H1 (cell line): Measurements from ENCODE around the gene SLC48A1. TPM values are rescaled to one million over a fixed set of nuclear protein-coding genes. Genes with fewer than 3 reads are reported as not detected.

Experiments used
- CTCF ChIA-PET: fragments of 300-600 bp; sonication (Branson Sonifier 250); formaldehyde crosslinking; loops from one replicate; lab custom pipeline; 2021; ENCODE audit not compliant: partially characterized antibody; lab: Charles Lee
- POLR2A ChIA-PET: fragments of 300-600 bp; sonication (Branson Sonifier 250); formaldehyde crosslinking; loops from one replicate; lab custom pipeline; 2021; ENCODE audit warnings: inconsistent platforms; ENCODE audit not compliant: partially characterized antibody; lab: Charles Lee
- DNase-seq, 2 experiments: peaks; one replicate each; pipeline versions ENCODE4 v3.0.0 to v3.0.0-alpha.2; 2010 to 2022; ENCODE audit warnings: low spot score in 2 of 2, low read depth in 1 of 2, mixed read lengths in 1 of 2
- FAIRE-seq: peaks from 2 replicates; lab custom pipeline; 2011; peaks lifted over from hg19 to GRCh38; lab: Jason Lieb, UNC
- H2AFZ ChIP-seq: 2 replicates; pipeline ENCODE4 v1.8.1; 2012; ENCODE audit warnings: low read length, inconsistent platforms
- H2AK5ac ChIP-seq: 2 replicates; pipeline ENCODE4 v1.6.1; 2013; ENCODE audit warnings: low read depth, low read length
- H2BK120ac ChIP-seq: replicated peaks from 2 replicates; pipeline ENCODE3; 2013; ENCODE audit warnings: low read depth, low read length, inconsistent platforms
- H2BK12ac ChIP-seq: 2 replicates; pipeline ENCODE4 v1.6.1; 2013; ENCODE audit warnings: low read depth, low read length
- H2BK15ac ChIP-seq: 2 replicates; pipeline ENCODE4 v1.6.1; 2013; ENCODE audit warnings: low read length
- H2BK20ac ChIP-seq: 2 replicates; pipeline ENCODE4 v1.6.1; 2013; ENCODE audit warnings: low read length
- H2BK5ac ChIP-seq: 2 replicates; pipeline ENCODE4 v1.6.1; 2013; ENCODE audit warnings: low read depth, low read length
- H3K14ac ChIP-seq: 2 replicates; pipeline ENCODE4 v1.6.1; 2013; ENCODE audit warnings: inconsistent platforms; ENCODE audit not compliant: insufficient read length
- H3K18ac ChIP-seq: 2 replicates; pipeline ENCODE4 v1.6.1; 2013; ENCODE audit warnings: low read length; ENCODE audit errors: extremely low read depth
- H3K23ac ChIP-seq: 2 replicates; pipeline ENCODE4 v1.6.1; 2013; ENCODE audit warnings: inconsistent platforms; ENCODE audit not compliant: insufficient read length
- H3K23me2 ChIP-seq: 2 replicates; pipeline ENCODE4 v1.6.1; 2013; ENCODE audit warnings: low read depth, low read length
- H3K27ac ChIP-seq: 2 replicates; pipeline ENCODE4 v1.6.1; 2011; ENCODE audit warnings: low read depth, low read length, inconsistent platforms
- H3K27me3 ChIP-seq, 4 experiments: replicated peaks in 1 of 4; 1 replicate in 1 of 4; 2 replicates in 3 of 4; pipeline versions ENCODE4 v1.6.1 to v1.8.1; 2011 to 2013; ENCODE audit warnings: low read length in 3 of 4, mild to moderate bottlenecking in 3 of 4, inconsistent platforms in 2 of 4, mixed read lengths in 2 of 4, moderate library complexity in 1 of 4; ENCODE audit not compliant: control insufficient read depth in 3 of 4, insufficient read depth in 3 of 4; ENCODE audit errors: extremely low read depth in 1 of 4
- H3K36me3 ChIP-seq, 4 experiments: 2 replicates each; pipeline versions ENCODE4 v1.6.1 to v1.8.1; 2011 to 2013; ENCODE audit warnings: mild to moderate bottlenecking in 4 of 4, low read length in 3 of 4, moderate library complexity in 2 of 4, control low read depth in 1 of 4, inconsistent platforms in 1 of 4; ENCODE audit not compliant: insufficient read depth in 4 of 4, control insufficient read depth in 2 of 4
- H3K4ac ChIP-seq: replicated peaks from 2 replicates; pipeline ENCODE3; 2013; ENCODE audit warnings: low read length, low read depth, mixed read lengths, inconsistent platforms; ENCODE audit not compliant: insufficient read length
- H3K4me1 ChIP-seq, 4 experiments: replicated peaks in 1 of 4; 1 replicate in 1 of 4; 2 replicates in 3 of 4; pipeline versions ENCODE4 v1.6.1 to v1.8.1; 2011 to 2013; ENCODE audit warnings: low read length in 3 of 4, inconsistent platforms in 2 of 4, mixed read lengths in 1 of 4; ENCODE audit not compliant: insufficient read depth in 4 of 4, control insufficient read depth in 3 of 4
- H3K4me2 ChIP-seq, 2 experiments: 2 replicates each; pipeline versions ENCODE4 v1.6.1 to v1.8.1; 2011 to 2013; ENCODE audit warnings: low read depth in 2 of 2, low read length in 2 of 2, control low read depth in 1 of 2, inconsistent platforms in 1 of 2, mild to moderate bottlenecking in 1 of 2; ENCODE audit not compliant: insufficient read depth in 1 of 2
- H3K4me3 ChIP-seq, 4 experiments: fragments of 200-600, 300-600 bp in 1 of 4; sonication (generic), shearing (Covaris generic), sonication (Bioruptor Twin) in 1 of 4; 2 replicates each; pipeline versions ENCODE4 v1.5.1 to v1.8.1; 2011 to 2016; ENCODE audit warnings: low read length in 4 of 4, low read depth in 3 of 4, control low read depth in 2 of 4, inconsistent platforms in 2 of 4, mild to moderate bottlenecking in 2 of 4, mixed read lengths in 1 of 4, moderate library complexity in 1 of 4; ENCODE audit not compliant: insufficient read depth in 2 of 4; ENCODE audit errors: extremely low read depth in 1 of 4
- H3K56ac ChIP-seq: replicated peaks from 2 replicates; pipeline ENCODE3; 2013; ENCODE audit warnings: low read depth, mild to moderate bottlenecking, mixed read lengths, low read length, inconsistent platforms; ENCODE audit not compliant: insufficient read length
- H3K79me1 ChIP-seq: 2 replicates; pipeline ENCODE4 v1.6.1; 2013; ENCODE audit warnings: low read depth, low read length, control low read depth
- H3K79me2 ChIP-seq, 2 experiments: 2 replicates each; pipeline versions ENCODE4 v1.6.1 to v1.8.1; 2012 to 2013; ENCODE audit warnings: low read length in 2 of 2, mild to moderate bottlenecking in 2 of 2, inconsistent platforms in 1 of 2; ENCODE audit not compliant: insufficient read depth in 2 of 2, control insufficient read depth in 1 of 2
- H3K9ac ChIP-seq, 4 experiments: replicated peaks in 1 of 4; 1 replicate in 1 of 4; 2 replicates in 3 of 4; pipeline versions ENCODE4 v1.6.1 to v1.8.1; 2011 to 2013; ENCODE audit warnings: low read depth in 3 of 4, low read length in 3 of 4, control low read depth in 2 of 4, mild to moderate bottlenecking in 2 of 4, moderate library complexity in 2 of 4, inconsistent platforms in 1 of 4; ENCODE audit errors: extremely low read depth in 1 of 4
- H3K9me3 ChIP-seq, 2 experiments: 2 replicates each; pipeline versions ENCODE4 v1.6.1 to v1.8.1; 2012 to 2013; ENCODE audit warnings: mild to moderate bottlenecking in 2 of 2, moderate library complexity in 2 of 2, control low read depth in 1 of 2, inconsistent platforms in 1 of 2, low read depth in 1 of 2, low read length in 1 of 2, mixed read lengths in 1 of 2; ENCODE audit not compliant: insufficient read depth in 2 of 2
- H4K20me1 ChIP-seq, 2 experiments: replicated peaks in 1 of 2; 2 replicates each; pipeline versions ENCODE3 to v1.8.1; 2011 to 2013; ENCODE audit warnings: inconsistent platforms in 2 of 2, low read length in 2 of 2, mild to moderate bottlenecking in 1 of 2; ENCODE audit not compliant: insufficient read depth in 2 of 2, control insufficient read depth in 1 of 2
- H4K5ac ChIP-seq: 2 replicates; pipeline ENCODE4 v1.6.1; 2013; ENCODE audit warnings: low read length, low read depth, mixed read lengths, inconsistent platforms; ENCODE audit not compliant: insufficient read length
- H4K8ac ChIP-seq: 2 replicates; pipeline ENCODE4 v1.8.0; 2013; ENCODE audit warnings: mild to moderate bottlenecking, moderate library complexity, low read length, inconsistent platforms; ENCODE audit not compliant: insufficient read depth; ENCODE audit errors: extremely low read depth
- H4K91ac ChIP-seq: replicated peaks from 2 replicates; pipeline ENCODE3; 2013; ENCODE audit warnings: low read length, mixed read lengths, inconsistent platforms; ENCODE audit not compliant: insufficient read length
- ATF2 ChIP-seq: IDR thresholded peaks from 2 replicates; pipeline ENCODE4 v1.6.1; 2012; ENCODE audit warnings: low read length, inconsistent platforms
- BCL11A ChIP-seq, 2 experiments: IDR thresholded peaks; one replicate each; pipeline ENCODE4 v1.6.1; 2011; ENCODE audit warnings: low read depth in 2 of 2, low read length in 2 of 2, mild to moderate bottlenecking in 2 of 2
- GABPA ChIP-seq: IDR thresholded peaks from 2 replicates; pipeline ENCODE4 v1.6.1; 2011; ENCODE audit warnings: mild to moderate bottlenecking, low read length, moderate library complexity, borderline replicate concordance; ENCODE audit not compliant: insufficient read depth
- KDM1A ChIP-seq: fragments of 200-600, 300-600 bp; sonication (generic); IDR thresholded peaks from 2 replicates; pipeline ENCODE4 v1.7.1; 2016; ENCODE audit warnings: mild to moderate bottlenecking, low read length, borderline replicate concordance
- POU5F1 ChIP-seq: IDR thresholded peaks from 2 replicates; pipeline ENCODE4 v1.6.1; 2011; ENCODE audit warnings: low read depth, mild to moderate bottlenecking, low read length, moderate library complexity
- SAP30 ChIP-seq: fragments of 300-600 bp; sonication (generic); IDR thresholded peaks from 2 replicates; pipeline ENCODE4 v1.7.1; 2012; ENCODE audit warnings: low read length, moderate library complexity, mild to moderate bottlenecking, inconsistent platforms; ENCODE audit not compliant: insufficient read depth, insufficient replicate concordance
- SUZ12 ChIP-seq: fragments of 200-600 bp; sonication (generic); IDR thresholded peaks from 2 replicates; pipeline ENCODE4 v1.6.1; 2012; ENCODE audit warnings: mild to moderate bottlenecking, inconsistent platforms, low read length, moderate library complexity, mixed read lengths
- WGBS, 2 experiments: shearing (Covaris generic) in 1 of 2; methylation state at CpG; one replicate each; pipeline versions ENCODE4 v1.1.6 to v1.1.7; 2013 to 2015; ENCODE audit warnings: low lambda C conversion rate in 2 of 2, mixed read lengths in 2 of 2, inconsistent platforms in 1 of 2, low coverage in 1 of 2, missing lambda C conversion rate in 1 of 2; ENCODE audit not compliant: insufficient replicate concordance in 2 of 2, insufficient coverage in 1 of 2, insufficient read length in 1 of 2; ENCODE audit errors: extremely low coverage in 1 of 2, missing lambda C conversion rate in 1 of 2; 5-methylcytosine and 5-hydroxymethylcytosine counted together
- polyA plus RNA-seq, 7 experiments: library from polyadenylated mRNA; depleted of rRNA in 3 of 7; stranded (reverse) in 5 of 7; unstranded in 2 of 7; fragments of >200 nt in 5 of 7; fragments of 200-250 nt in 2 of 7; gene quantifications; 1 replicate in 5 of 7; 2 replicates in 1 of 7; 4 replicates in 1 of 7; pipeline versions ENCODE4 v1.2.1 to v1.2.3, GENCODE V29; 2011 to 2013; ENCODE audit warnings: missing spikeins in 2 of 7, mixed read lengths in 2 of 7
- total RNA-seq: library from RNA; stranded (reverse); fragmentation: NEBNext Ultra II Directional; extraction: Animal tissue kit (Norgen Biotek cat#: 25700); gene quantifications from 2 replicates; pipeline ENCODE4 v1.2.1, GENCODE V29; 2021
- TF ChIP-seq, protein P1 (sequence below): IDR thresholded peaks from 2 replicates; pipeline ENCODE4 v1.6.1; 2012; ENCODE audit warnings: inconsistent platforms

SLC48A1 gene
- total and polyA plus RNA-seq, 2 of the 8 experiments (the other 6 are each of a cell fraction or from before 2014, with no cell fraction given) = 9.5 to 14.1 TPM

- Histone ChIP-seq H4K20me1 (peaks cover 0 to 28% of the 10 kb centered on the region in 2 experiments), H2BK20ac (no peak overlapping the region), H3K9me3 (no peaks in the 10 kb centered on the region), H3K79me1 (no peaks in the 10 kb centered on the region), H3K4me2 (no peak overlapping the region), H3K23ac (no peak overlapping the region), H4K91ac (no peak overlapping the region), H3K9ac (no peak overlapping the region), H3K56ac (no peak overlapping the region), H2AFZ (no peak overlapping the region), H3K23me2 (no peaks in the 10 kb centered on the region), H3K4me1 (no peaks in the 10 kb centered on the region), H4K8ac (no peak overlapping the region), H3K4me3 (no peak overlapping the region), H2AK5ac (no peak overlapping the region), H2BK12ac (no peak overlapping the region), H3K36me3 (peaks cover 27 to 47% (median 40%) of the 10 kb centered on the region in 4 experiments), H3K14ac (no peak overlapping the region), H3K79me2 (no peaks in the 10 kb centered on the region), H2BK15ac (no peak overlapping the region), H4K5ac (no peak overlapping the region), H3K27me3 (no peaks in the 10 kb centered on the region), H3K27ac (no peak overlapping the region), H3K18ac (no peak overlapping the region), H2BK5ac (no peak overlapping the region), H3K4ac (no peak overlapping the region), H2BK120ac (no peak overlapping the region)
- FAIRE-seq = no peak
- ChIA-PET POLR2A (interaction anchor here (1.1 kb wide), 1 partner anchor 11 kb away, joined by 3 read pairs; no protein-coding TSS in a partner anchor), CTCF (interaction anchor here (1.4 to 58.8 kb wide), 6 partner anchors 8 to 84 kb away, joined by 4 to 2442 read pairs (median 162); partner anchors contain the start of genes ENDOU, RAPGEF3 and RPAP3)
- TF ChIP-seq ATF2 (no peak), SAP30 (no peak), POU5F1 (no peak), SUZ12 (no peak), KDM1A (no peak), GABPA (no peak), BCL11A (IDR thresholded peaks at IDR 0.05; ENCODE audit: low read depth in 2 of 2, low read length in 2 of 2) (no peak)
- TF ChIP-seq, protein P1, sequence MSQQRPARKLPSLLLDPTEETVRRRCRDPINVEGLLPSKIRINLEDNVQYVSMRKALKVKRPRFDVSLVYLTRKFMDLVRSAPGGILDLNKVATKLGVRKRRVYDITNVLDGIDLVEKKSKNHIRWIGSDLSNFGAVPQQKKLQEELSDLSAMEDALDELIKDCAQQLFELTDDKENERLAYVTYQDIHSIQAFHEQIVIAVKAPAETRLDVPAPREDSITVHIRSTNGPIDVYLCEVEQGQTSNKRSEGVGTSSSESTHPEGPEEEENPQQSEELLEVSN = no peak
- 92% methylated on average over 11 of the region's 11 CpGs; no CpG with 5 or more reads in 1 of the 2 experiments for WGBS, 2 experiments
- no peak for DNase-seq
Measured at GRCh38 chr12:47785887-47786661, 13.0 kb downstream of the SLC48A1 start.
